GM19193 (cell line): ENCODE measurements around the gene MEAF6.

Source experiments
- POLR2A ChIP-seq: IDR thresholded peaks from 4 replicates; pipeline ENCODE4 v1.6.1; 2011; ENCODE audit not compliant: insufficient read depth, insufficient read length; ENCODE audit errors: extremely low read depth

Gene MEAF6

DNA sequence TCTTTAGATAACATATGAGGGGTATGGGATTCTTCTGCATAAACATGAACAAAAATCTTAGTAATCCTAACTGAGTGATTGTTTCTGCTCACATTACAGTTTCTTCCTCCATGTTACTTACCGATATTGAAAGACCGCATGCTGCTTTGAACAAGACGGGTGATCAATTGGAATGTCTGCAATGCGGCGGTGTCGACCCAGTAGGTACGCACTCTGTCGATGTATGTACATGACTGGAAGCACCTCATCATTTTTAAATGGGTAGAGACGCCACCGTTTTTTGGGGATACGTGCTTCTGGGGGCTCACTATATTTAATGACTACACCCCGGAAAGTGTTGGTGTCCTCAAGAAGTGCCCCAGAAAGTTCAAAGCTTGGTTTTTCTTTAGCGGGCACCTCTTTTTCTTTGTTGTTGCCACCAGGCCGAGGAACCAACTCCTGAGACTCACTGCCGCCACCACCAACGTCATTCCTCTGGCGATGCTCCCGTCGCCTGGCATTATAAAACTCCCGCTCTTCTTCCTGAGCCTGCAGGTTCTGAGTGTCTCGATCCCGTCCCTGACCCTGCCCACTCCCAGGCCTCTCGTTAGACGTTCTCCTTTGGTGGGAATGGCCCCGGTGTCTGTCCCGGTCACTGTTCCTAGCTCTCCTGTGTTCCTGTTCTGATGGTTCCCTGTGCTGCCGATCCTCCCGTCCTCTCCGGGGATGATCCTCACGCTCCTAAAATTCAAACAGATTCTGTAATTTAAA, 25.6 kb upstream of the MEAF6 start:
- TF ChIP-seq POLR2A = no peak

- no peak for TF ChIP-seq POLR2A
These were observed 22.8 kb upstream of the MEAF6 start for GRCh38 chr1:37537378-37537777.

GRCh38 chr1:37533317-37534093, 18.9 kb upstream of the MEAF6 start:
- TF ChIP-seq POLR2A = no peak

DNA sequence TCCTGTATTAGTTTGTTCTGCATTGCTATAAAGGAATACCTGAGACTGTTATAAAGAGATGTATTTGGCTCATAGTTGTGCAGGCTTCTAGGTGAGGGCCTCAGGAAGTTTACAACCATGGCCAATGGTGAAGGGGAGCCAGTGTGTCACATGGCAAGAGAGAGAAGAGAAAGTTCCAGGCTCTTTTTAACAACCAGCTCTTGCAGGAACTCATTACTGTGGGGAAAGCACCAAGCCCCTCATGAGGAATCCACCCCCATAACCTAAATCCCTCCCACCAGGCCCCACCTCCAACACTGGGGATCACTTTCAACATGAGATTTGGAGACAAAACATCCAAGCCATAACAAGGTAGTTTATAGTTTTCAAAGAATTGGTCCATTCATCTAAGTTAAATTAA, 5.0 kb upstream of the MEAF6 start:
- no peak for TF ChIP-seq POLR2A

DNA sequence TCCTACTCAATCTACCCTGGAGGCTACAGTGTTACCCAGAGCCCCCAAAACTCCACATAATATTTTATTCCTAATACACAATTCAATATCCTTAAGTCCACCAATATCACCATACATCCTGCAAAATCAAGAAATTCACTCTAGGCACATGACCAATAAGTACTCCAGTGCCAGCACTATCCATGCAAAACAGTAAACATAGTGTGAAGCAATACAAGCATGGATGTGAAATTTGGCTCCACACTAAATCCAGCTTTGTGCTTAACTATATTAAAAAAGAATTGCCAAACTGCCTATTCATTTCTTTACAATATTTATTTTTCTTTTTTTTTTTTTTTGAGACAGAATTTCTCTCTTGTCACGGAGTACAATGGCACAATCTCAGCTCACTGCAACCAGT, 3.0 kb upstream of the MEAF6 start:
- TF ChIP-seq POLR2A = no peak

DNA sequence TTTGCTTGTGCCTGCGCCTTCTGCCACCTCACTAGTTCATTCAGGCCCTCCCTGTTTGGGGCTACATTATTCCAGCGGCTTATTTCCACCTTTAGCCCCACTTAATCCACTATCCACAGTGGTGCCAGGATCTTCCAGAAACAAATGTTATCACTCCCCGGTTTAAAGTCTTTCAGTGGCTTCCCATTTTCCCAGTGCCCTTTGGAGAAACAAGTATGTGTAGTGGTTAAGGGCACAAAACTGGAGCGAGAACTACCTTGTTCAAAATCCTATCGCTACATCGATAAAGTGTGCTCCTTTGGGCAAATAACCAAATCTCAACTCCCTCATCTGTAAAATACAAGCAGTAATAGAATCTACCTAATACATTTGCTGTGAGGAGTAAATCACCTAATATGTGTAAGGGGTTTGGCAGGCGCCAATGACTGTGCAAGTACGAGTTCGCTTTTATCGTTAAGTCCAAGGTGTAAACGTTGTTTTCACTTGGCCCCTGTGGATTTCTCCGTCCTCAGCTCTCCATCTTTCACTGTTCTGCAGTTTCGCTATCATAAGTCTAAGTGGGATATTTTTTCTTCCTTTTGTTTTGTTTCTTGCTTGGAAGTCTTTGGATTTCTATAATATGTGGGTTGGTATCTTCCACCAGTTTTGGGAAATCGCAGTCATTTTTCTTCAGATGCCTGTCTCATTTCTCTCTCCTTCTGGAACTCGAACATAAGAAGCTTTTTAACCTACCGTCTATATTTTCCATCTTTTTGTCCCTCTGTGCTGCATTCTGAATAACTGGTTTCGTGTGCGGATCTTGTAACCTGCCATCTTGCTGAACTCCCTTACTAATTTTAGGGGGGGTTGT, 844 bp upstream of the MEAF6 start:
- TF ChIP-seq POLR2A = no peak

GRCh38 chr1:37513795-37514349, 694 bp downstream of the MEAF6 start:
- TF ChIP-seq POLR2A = no peak

DNA sequence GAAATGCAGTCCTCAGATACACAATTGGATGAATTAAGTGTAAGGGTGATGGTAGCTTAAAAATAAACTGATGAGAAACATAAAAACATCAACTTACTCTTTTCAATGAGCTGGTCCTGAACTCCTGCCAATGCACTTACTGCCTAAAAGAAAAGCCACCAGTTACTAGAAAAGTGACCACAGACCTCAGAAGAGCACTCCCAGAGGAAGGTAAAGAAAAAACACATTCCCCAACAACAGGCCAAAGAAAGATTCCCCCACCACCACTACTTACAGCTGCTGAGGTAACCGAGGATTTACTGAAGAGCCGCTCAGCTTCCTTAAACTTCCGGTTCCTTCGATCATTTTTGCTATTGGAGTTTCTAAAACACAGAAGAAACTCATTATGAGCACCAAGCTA, 5.4 kb downstream of the MEAF6 start:
- no peak for TF ChIP-seq POLR2A

DNA sequence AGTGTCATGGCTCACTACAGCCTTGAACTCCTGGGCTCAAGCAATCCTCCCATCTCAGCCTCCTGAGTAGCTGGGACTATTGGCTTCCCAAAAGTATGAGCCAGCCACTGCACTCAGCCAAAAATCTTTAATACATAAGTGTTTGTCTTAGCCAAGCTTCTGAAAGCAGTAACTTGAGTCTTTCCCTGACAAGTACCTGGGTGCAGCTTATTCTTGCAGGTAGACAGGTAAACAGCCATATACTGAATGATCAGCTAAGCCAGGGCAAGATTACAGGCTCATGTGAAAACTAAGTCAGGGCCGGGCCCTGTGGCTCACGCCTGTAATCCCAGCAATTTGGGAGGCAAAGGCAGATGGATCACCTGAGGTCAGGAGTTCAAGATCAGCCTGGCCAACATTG, 7.8 kb downstream of the MEAF6 start:
- TF ChIP-seq POLR2A = no peak

DNA sequence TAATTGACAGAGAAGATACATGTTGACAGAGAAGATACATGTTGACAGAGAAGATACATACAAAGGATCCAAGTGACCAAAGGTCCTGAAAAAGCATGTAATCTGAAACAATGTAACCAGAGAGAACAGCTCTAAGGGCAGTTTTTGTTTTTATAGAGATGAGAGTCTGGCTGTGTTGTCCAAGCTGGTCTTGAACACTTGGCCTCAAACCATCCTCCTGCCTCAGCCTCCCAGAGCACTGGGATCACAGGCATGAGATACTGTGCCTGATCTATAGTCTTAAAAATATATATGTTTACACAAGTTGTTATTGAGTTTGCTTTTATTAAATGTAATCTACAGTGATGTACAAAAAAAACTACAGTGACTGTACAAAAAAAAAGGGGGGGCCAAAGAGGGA, 12.5 kb downstream of the MEAF6 start:
- TF ChIP-seq POLR2A = no peak

- no peak for TF ChIP-seq POLR2A
These were observed 12.9 kb downstream of the MEAF6 start for GRCh38 chr1:37501661-37502060.

- TF ChIP-seq POLR2A = no peak
These were observed 15.5 kb downstream of the MEAF6 start for GRCh38 chr1:37498872-37499617.

- no peak for TF ChIP-seq POLR2A
These were observed 16.7 kb downstream of the MEAF6 start for GRCh38 chr1:37497832-37498231.

DNA sequence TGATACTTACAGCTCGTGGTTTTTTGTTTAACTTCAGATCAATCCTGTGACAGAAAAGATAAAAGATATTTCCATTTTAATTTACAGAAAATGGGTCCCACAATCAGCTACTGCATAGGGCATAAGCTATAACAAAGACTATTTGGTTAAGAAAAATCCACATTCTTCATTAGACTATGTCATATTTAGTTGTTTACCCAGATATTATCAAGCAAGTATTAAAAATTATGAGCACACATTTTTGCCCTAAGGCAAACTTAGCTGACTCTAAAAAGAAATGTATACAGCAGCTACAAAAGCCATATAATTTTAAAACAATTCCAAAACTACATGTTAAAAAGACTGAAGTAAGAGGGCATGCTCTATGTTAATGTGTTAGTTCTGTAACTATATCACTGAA, 18.7 kb downstream of the MEAF6 start:
- TF ChIP-seq POLR2A = no peak

- TF ChIP-seq POLR2A = no peak
These were observed 21.0 kb downstream of the MEAF6 start for GRCh38 chr1:37493336-37494098.

DNA sequence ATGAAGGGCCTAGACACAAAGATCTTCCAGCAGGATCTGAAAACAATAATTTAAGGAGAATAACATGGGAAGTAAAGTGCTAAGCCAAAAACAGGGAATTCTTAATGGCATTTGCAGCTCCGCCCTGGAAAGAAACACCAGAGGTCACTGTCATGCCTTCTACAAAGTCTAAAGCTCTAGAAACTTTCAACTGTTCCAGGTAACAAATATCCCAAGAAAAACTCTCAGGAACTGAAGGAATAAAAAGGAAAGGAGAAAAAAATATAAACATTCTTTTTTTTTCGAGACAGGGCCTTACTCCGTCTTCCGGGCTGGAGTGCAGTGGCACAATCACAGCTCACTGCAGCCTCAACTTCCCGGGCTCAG, 27.0 kb downstream of the MEAF6 start:
- no peak for TF ChIP-seq POLR2A
